GM12891 (cell line): ENCODE data around the gene GPR152.

Experiments
- POLR2A ChIP-seq: IDR thresholded peaks from 2 replicates; pipeline ENCODE4 v1.6.1; 2011; ENCODE audit warnings: low read depth, low read length, control low read depth
- POLR2AphosphoS5 ChIP-seq: IDR thresholded peaks from 2 replicates; pipeline ENCODE4 v1.6.1; 2011; ENCODE audit warnings: low read depth, low read length, control low read depth

DNA sequence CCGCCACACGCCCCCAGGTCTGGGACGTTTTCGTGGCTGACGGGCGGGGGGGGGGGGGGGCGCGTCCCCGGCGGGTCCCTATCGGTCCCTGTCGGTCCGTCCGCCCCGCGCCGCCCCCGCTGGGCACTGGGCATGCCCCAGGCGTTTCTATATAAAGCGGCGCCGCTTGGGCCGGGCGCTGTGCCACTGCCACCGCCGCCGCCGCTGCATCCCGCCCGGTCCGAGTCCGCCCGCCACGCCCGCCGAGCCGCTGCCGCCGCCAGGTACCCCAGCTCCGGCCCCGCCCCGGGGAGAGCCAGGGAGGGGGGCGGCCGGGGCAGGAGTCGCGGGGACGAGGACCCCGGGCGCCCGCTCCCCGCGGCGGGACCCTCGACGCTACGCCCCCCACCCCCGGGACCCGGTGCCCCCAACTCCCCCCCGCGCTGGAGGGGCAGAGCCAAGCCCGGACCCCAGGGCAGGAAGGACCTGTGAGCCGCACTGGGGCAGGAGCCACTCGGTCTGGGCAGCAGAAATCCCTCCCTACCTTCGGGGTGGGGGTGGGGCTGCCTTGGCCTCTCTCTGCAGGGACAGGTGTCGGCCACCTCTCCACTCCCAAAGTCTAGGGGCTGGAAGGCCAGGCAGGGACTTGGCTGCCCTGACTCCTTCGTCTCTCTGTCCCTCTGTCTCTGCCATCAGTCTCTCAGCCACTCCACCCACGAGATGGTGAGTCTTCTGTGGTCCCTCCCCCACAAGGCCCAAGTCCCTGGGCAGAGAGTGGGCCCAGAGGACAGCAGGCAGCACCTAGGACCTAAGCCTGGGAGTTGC, 36.8 kb downstream of the GPR152 start, which contains the start of gene CARNS1:
- no peak for TF ChIP-seq POLR2AphosphoS5
- no peak for TF ChIP-seq POLR2A
